ENCODE measurements around the gene ATP8B3.
"Not testable (repeated sequence)": the region's sequence is repeated elsewhere in the genome, so short reads cannot be mapped to it uniquely, and the experiment has no call there.

Gene ATP8B3

GRCh38 chr19:1763648-1764639, 48.1 kb downstream of the ATP8B3 start:
- Histone ChIP-seq H3K27me3 (ENCODE audit: insufficient read depth, low read length) (peaks cover 100% of the 10 kb centered on the region), H3K4me3 (ENCODE audit: low read length) (no peak overlapping the region), H3K36me3 (ENCODE audit: insufficient read depth, low read length) (no peaks in the 10 kb centered on the region), H3K27ac (ENCODE audit: low read depth, low read length) (no peak overlapping the region), H3K9ac (ENCODE audit: low read depth, low read length) (no peak overlapping the region), H3K4me1 (ENCODE audit: insufficient read depth, low read length) (0 out of 2 replicates have a peak, but pooled peaks cover 4% of the 10 kb centered on the region), H3K9me3 (ENCODE audit: insufficient read depth, low read depth, low read length) (no peaks in the 10 kb centered on the region)
- 19% methylated on average over 38 of the region's 39 CpGs for WGBS

GRCh38 chr19:1762243-1763117, 49.6 kb downstream of the ATP8B3 start:
- Histone ChIP-seq H3K4me1 (ENCODE audit: insufficient read depth, low read length) (0 out of 2 replicates have a peak, but pooled peaks cover 4% of the 10 kb centered on the region), H3K27ac (ENCODE audit: low read depth, low read length) (no peak overlapping the region), H3K9me3 (ENCODE audit: insufficient read depth, low read depth, low read length) (no peaks in the 10 kb centered on the region), H3K4me3 (ENCODE audit: low read length) (no peak overlapping the region), H3K27me3 (ENCODE audit: insufficient read depth, low read length) (peaks cover 100% of the 10 kb centered on the region), H3K36me3 (ENCODE audit: insufficient read depth, low read length) (no peaks in the 10 kb centered on the region), H3K9ac (ENCODE audit: low read depth, low read length) (no peak overlapping the region)
- 13% methylated on average over 56 of the region's 56 CpGs for WGBS

DNA sequence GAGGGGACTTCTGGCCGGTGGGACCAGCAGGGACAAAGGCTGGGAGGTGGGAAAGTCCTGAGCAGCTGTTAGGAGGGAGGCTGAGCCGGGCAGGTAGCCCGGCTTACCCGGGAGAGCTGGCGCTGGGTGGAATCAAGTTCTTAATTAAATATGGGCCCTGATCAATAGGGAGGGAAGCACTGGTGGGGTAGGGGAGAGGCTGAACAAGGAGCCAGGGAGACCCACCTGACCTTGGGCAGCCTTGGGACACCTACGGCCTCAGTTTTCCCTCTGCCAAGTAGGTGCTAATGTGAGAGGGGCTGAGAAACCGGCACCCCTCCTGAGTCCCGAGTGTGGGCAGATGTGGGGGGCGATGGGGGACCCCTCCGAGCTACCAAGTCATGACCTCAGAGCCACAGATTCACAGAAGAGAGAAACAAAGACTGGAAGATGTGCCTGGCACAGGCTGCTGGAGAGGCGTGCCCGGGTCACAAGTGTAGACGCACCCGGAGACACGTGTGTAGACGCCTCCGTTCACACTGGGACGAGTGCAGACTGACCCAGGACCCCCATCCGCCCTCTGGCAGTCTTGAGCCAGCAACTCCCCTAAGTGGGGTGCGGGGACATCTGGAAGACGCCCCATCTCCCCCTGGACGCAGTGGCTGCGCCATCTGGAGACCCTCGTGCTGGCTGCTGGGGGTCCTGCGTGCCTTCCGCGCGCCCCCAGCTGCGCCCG, 50.4 kb downstream of the ATP8B3 start:
- H3K27me3 ChIP-seq (ENCODE audit: insufficient read depth, low read length): peaks cover 100% of the 10 kb centered on the region
- no peaks in the 10 kb centered on the region for H3K36me3 ChIP-seq (ENCODE audit: insufficient read depth, low read length)
- H3K4me1 ChIP-seq (ENCODE audit: insufficient read depth, low read length): no peaks in the 10 kb centered on the region
- 16% methylated on average over 30 of the region's 30 CpGs for WGBS
- H3K9ac ChIP-seq (ENCODE audit: low read depth, low read length): no peak overlapping the region
- H3K9me3 ChIP-seq (ENCODE audit: insufficient read depth, low read depth, low read length): no peaks in the 10 kb centered on the region
- no peak overlapping the region for H3K27ac ChIP-seq (ENCODE audit: low read depth, low read length)
- H3K4me3 ChIP-seq (ENCODE audit: low read length): no peak overlapping the region

GRCh38 chr19:1760786-1761527, 51.1 kb downstream of the ATP8B3 start:
- H3K4me3 ChIP-seq (ENCODE audit: low read length); H3K4me1 ChIP-seq (ENCODE audit: insufficient read depth, low read length); H3K9ac ChIP-seq (ENCODE audit: low read depth, low read length); H3K9me3 ChIP-seq (ENCODE audit: insufficient read depth, low read depth, low read length); H3K36me3 ChIP-seq (ENCODE audit: insufficient read depth, low read length); H3K27ac ChIP-seq (ENCODE audit: low read depth, low read length): not testable (repeated sequence)
- peaks cover 100% of the 10 kb centered on the region for H3K27me3 ChIP-seq (ENCODE audit: insufficient read depth, low read length)
- WGBS: 23% methylated on average over 14 of the region's 15 CpGs

- Histone ChIP-seq H3K4me1 (ENCODE audit: insufficient read depth, low read length) (no peaks in the 10 kb centered on the region), H3K27ac (ENCODE audit: low read depth, low read length) (no peak overlapping the region), H3K4me3 (ENCODE audit: low read length) (no peak overlapping the region), H3K9ac (ENCODE audit: low read depth, low read length) (no peak overlapping the region), H3K27me3 (ENCODE audit: insufficient read depth, low read length) (peaks cover 100% of the 10 kb centered on the region), H3K9me3 (ENCODE audit: insufficient read depth, low read depth, low read length) (no peaks in the 10 kb centered on the region), H3K36me3 (ENCODE audit: insufficient read depth, low read length) (no peaks in the 10 kb centered on the region)
- WGBS: 7% methylated on average over 16 of the region's 17 CpGs
These were observed 52.1 kb downstream of the ATP8B3 start for GRCh38 chr19:1760020-1760419.

- no peak overlapping the region for H3K4me3 ChIP-seq (ENCODE audit: low read length)
- no peaks in the 10 kb centered on the region for H3K9me3 ChIP-seq (ENCODE audit: insufficient read depth, low read depth, low read length)
- H3K4me1 ChIP-seq (ENCODE audit: insufficient read depth, low read length): no peaks in the 10 kb centered on the region
- peaks cover 99% of the 10 kb centered on the region for H3K27me3 ChIP-seq (ENCODE audit: insufficient read depth, low read length)
- no peaks in the 10 kb centered on the region for H3K36me3 ChIP-seq (ENCODE audit: insufficient read depth, low read length)
- H3K9ac ChIP-seq (ENCODE audit: low read depth, low read length): no peak overlapping the region
- H3K27ac ChIP-seq (ENCODE audit: low read depth, low read length): no peak overlapping the region
- WGBS: 44% methylated on average over 13 of the region's 16 CpGs
These were observed 52.8 kb downstream of the ATP8B3 start for GRCh38 chr19:1758959-1759903.

GRCh38 chr19:1758231-1758577, 53.9 kb downstream of the ATP8B3 start:
- H3K27ac ChIP-seq (ENCODE audit: low read depth, low read length): no peak overlapping the region
- H3K4me3 ChIP-seq (ENCODE audit: low read length): no peak overlapping the region
- H3K9me3 ChIP-seq (ENCODE audit: insufficient read depth, low read depth, low read length): no peaks in the 10 kb centered on the region
- no peaks in the 10 kb centered on the region for H3K36me3 ChIP-seq (ENCODE audit: insufficient read depth, low read length)
- peaks cover 98% of the 10 kb centered on the region for H3K27me3 ChIP-seq (ENCODE audit: insufficient read depth, low read length)
- no peak overlapping the region for H3K9ac ChIP-seq (ENCODE audit: low read depth, low read length)
- 26% methylated on average over 9 of the region's 10 CpGs for WGBS
- no peaks in the 10 kb centered on the region for H3K4me1 ChIP-seq (ENCODE audit: insufficient read depth, low read length)

DNA sequence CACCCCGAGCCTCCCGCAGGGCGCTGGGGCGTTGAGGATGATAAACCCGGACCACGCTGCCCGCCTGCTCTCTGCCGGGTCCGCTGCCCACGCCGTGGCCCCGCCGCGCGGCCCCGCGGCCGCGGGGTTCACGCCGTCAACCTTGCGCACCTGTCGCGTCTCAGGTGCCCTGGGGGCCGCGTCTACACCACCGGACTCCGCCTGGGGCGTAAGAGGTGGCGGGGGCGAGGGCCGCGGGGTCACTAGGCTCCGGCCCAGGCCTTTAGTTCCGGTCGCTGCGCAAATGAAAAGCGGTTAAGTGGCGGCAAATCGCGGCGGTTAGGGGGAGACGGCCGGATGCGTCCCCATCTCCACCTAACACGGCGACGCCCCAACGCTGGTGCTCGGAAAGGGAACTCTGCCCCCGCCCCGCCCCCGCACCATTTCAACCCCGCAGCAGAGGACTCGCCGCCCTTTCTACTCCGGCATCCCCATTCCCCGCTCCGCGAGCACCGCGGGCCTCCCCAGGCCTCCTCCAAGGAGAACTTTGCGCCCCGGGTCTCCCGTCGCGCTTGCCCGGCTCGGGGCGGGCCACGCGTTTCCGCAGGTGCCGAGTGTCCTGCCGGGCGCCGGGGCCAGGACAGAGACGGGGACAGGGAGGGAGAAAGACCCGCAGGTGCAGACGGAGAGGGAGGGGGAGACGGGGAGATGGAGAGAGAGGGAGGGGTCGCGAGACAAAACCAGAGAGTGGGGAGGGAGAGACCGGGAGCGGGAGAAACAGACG, 54.4 kb downstream of the ATP8B3 start:
- WGBS: 3% methylated on average over 86 of the region's 86 CpGs
- Histone ChIP-seq H3K9ac (ENCODE audit: low read depth, low read length) (no peak overlapping the region), H3K27me3 (ENCODE audit: insufficient read depth, low read length) (peaks cover 98% of the 10 kb centered on the region), H3K4me3 (ENCODE audit: low read length) (no peak overlapping the region), H3K36me3 (ENCODE audit: insufficient read depth, low read length) (no peaks in the 10 kb centered on the region), H3K4me1 (ENCODE audit: insufficient read depth, low read length) (no peaks in the 10 kb centered on the region), H3K27ac (ENCODE audit: low read depth, low read length) (no peak overlapping the region), H3K9me3 (ENCODE audit: insufficient read depth, low read depth, low read length) (no peaks in the 10 kb centered on the region)

DNA sequence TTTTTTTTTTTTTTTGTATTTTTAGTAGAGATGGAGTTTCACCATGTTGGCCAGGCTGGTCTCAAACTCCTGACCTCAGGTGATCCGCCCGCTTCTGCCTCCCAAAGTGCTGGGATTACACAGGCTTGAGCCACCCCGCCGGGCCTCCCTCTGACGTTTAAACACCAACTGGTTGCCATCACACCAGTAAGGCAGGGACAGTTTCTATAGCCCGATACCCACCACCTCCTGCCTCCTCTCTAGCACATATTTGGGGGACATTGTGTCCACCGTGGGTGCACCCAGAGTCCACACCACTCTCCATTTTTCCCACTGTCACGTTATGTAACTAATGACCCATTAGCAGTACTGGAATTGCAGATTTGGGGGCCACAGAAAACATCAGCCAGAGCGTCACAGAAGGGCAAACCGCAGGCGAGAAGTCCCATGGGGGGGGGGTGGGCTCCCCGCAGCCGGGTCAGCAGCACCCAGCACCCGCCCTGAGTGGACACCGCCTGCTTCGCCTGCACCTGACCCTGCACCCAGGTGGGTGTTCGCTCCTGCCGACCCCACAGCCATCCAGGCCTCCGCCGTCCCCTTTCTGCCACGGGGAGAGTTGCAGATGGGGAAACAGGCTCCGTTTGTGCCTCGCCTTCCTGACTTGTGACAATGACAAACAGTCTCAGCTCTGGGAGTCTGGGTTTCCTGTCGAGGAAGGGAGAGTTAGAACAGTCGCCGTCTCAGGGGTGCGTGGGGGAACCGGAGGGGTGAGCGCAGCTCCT, 55.2 kb downstream of the ATP8B3 start:
- Histone ChIP-seq H3K4me3 (ENCODE audit: low read length) (no peak overlapping the region), H3K27me3 (ENCODE audit: insufficient read depth, low read length) (peaks cover 98% of the 10 kb centered on the region), H3K36me3 (ENCODE audit: insufficient read depth, low read length) (no peaks in the 10 kb centered on the region), H3K9me3 (ENCODE audit: insufficient read depth, low read depth, low read length) (no peaks in the 10 kb centered on the region), H3K27ac (ENCODE audit: low read depth, low read length) (no peak overlapping the region), H3K9ac (ENCODE audit: low read depth, low read length) (no peak overlapping the region), H3K4me1 (ENCODE audit: insufficient read depth, low read length) (no peaks in the 10 kb centered on the region)
- WGBS: 10% methylated on average over 29 of the region's 29 CpGs
